GM12878 (cell line): ENCODE data around the gene PTGER4. TPM values are rescaled to one million over a fixed set of nuclear protein-coding genes. Genes with fewer than 3 reads are reported as not detected.

Source experiments
- ATAC-seq: fragments of 200-7000 bp; cut with Tn5 transposase; 3 replicates; pipeline ENCODE4 v1.9.1; 2020; ENCODE audit warnings: mild to moderate bottlenecking, moderate library complexity
- BruUV-seq: library from RNA; stranded (reverse); fragments of 400-500 nt; replicated peaks from 2 replicates; lab custom pipeline; 2021; lab: Mats Ljungman, UMichigan
- CTCF ChIA-PET: fragments of 300-600 bp; sonication (Branson Sonifier 250); formaldehyde crosslinking; extraction: SDS; loops from one replicate; lab custom pipeline; 2021; ENCODE audit warnings: inconsistent platforms; lab: Yijun Ruan, JAX
- POLR2A ChIA-PET: fragments of 350-600 bp; formaldehyde crosslinking; extraction: SDS; loops from one replicate; lab custom pipeline; 2021; ENCODE audit warnings: inconsistent platforms; lab: Charles Lee
- RAD21 ChIA-PET: fragments of 300-600 bp; sonication (Branson Sonifier 250); formaldehyde crosslinking; loops from one replicate; lab custom pipeline; 2023; ENCODE audit warnings: antibody characterized with exemption; ENCODE audit not compliant: unreplicated experiment; lab: Charles Lee
- SMC1A ChIA-PET: fragments of 300-600 bp; sonication (Branson Sonifier 250); formaldehyde crosslinking; loops from one replicate; lab custom pipeline; 2023; ENCODE audit not compliant: unreplicated experiment, uncharacterized antibody; lab: Charles Lee
- DNase-seq: peaks from one replicate; pipeline ENCODE4 v3.0.0-alpha.2; 2011; ENCODE audit warnings: low read depth, low spot score
- FAIRE-seq: peaks from 3 replicates; lab custom pipeline; 2011; peaks lifted over from hg19 to GRCh38; lab: Jason Lieb, UNC
- H2AFZ ChIP-seq: 2 replicates; pipeline ENCODE4 v1.6.0; 2011; ENCODE audit warnings: low read depth, low read length, control low read depth; ENCODE audit not compliant: control insufficient read depth
- H3K27ac ChIP-seq: 2 replicates; pipeline ENCODE4 v1.5.1; 2011; ENCODE audit warnings: control low read depth; ENCODE audit not compliant: control insufficient read depth, insufficient read depth
- H3K27me3 ChIP-seq, 2 experiments: replicated peaks in 1 of 2; 2 replicates each; pipeline versions ENCODE4 v1.6.0 to v1.6.1; 2011; ENCODE audit warnings: low read length in 1 of 2; ENCODE audit not compliant: control insufficient read depth in 2 of 2, insufficient read depth in 2 of 2
- H3K36me3 ChIP-seq, 2 experiments: 2 replicates each; pipeline ENCODE4 v1.5.1; 2011; ENCODE audit warnings: low read length in 1 of 2; ENCODE audit not compliant: control insufficient read depth in 2 of 2, insufficient read depth in 2 of 2
- H3K4me1 ChIP-seq: 2 replicates; pipeline ENCODE4 v1.6.1; 2011; ENCODE audit warnings: mild to moderate bottlenecking, low read length, moderate library complexity, mixed read lengths; ENCODE audit not compliant: control insufficient read depth, insufficient read depth
- H3K4me2 ChIP-seq: 2 replicates; pipeline ENCODE4 v1.6.0; 2011; ENCODE audit warnings: control low read depth; ENCODE audit not compliant: control insufficient read depth, insufficient read depth
- H3K4me3 ChIP-seq: fragments of 200-600 bp; sonication (generic); 2 replicates; pipeline ENCODE4 v1.5.1; 2016
- H3K79me2 ChIP-seq: 2 replicates; pipeline ENCODE4 v1.6.0; 2011; ENCODE audit warnings: low read length; ENCODE audit not compliant: control insufficient read depth, insufficient read depth
- H3K9ac ChIP-seq: 2 replicates; pipeline ENCODE4 v1.8.0; 2011; ENCODE audit warnings: low read length, control low read depth, mixed read lengths; ENCODE audit not compliant: control insufficient read depth, insufficient read depth
- H3K9me3 ChIP-seq: replicated peaks from 3 replicates; pipeline ENCODE4 v1.5.1; 2011; ENCODE audit warnings: mild to moderate bottlenecking, low read length; ENCODE audit not compliant: control insufficient read depth, insufficient read depth
- H4K20me1 ChIP-seq: 2 replicates; pipeline ENCODE4 v1.6.0; 2011; ENCODE audit not compliant: control insufficient read depth, insufficient read depth
- IKZF1 ChIP-seq: fragments of 450-650 bp; conservative IDR thresholded peaks from 2 replicates; pipeline ENCODE4 v1.6.1; 2017; ENCODE audit warnings: antibody characterized with exemption, mild to moderate bottlenecking
- SPI1 ChIP-seq: IDR thresholded peaks from 2 replicates; pipeline ENCODE4 v1.6.1; 2011; ENCODE audit warnings: low read depth, mild to moderate bottlenecking, low read length, moderate library complexity, borderline replicate concordance; ENCODE audit not compliant: insufficient read depth
- YY1 ChIP-seq: IDR thresholded peaks from 2 replicates; pipeline ENCODE4 v1.6.1; 2011; ENCODE audit warnings: low read depth, mild to moderate bottlenecking, low read length
- ZZZ3 ChIP-seq: IDR thresholded peaks from 2 replicates; pipeline ENCODE4 v1.6.1; 2011; ENCODE audit warnings: low read depth; ENCODE audit not compliant: control insufficient read depth, insufficient read length
- WGBS: methylation state at CpG from one replicate; pipeline ENCODE4 v1.1.6; 2016; ENCODE audit warnings: low lambda C conversion rate; ENCODE audit not compliant: insufficient replicate concordance, insufficient coverage; ENCODE audit errors: missing lambda C conversion rate; 5-methylcytosine and 5-hydroxymethylcytosine counted together
- in situ Hi-C: fragments of 300-500 bp; cut with MboI; formaldehyde crosslinking; loops from 9 replicates; pipeline ENCODE4 v1.14.3; 2018; ENCODE audit warnings: mixed read lengths
- intact Hi-C: fragments of 100-400 bp; cut with micrococcal nuclease; formaldehyde crosslinking; loops from one replicate; pipeline ENCODE4 v1.14.2; 2022; ENCODE audit not compliant: unreplicated experiment
- polyA plus RNA-seq, 11 experiments: library from polyadenylated mRNA; depleted of rRNA in 4 of 11; unstranded in 6 of 11; stranded (reverse) in 5 of 11; fragments of >200 nt; fragmentation: Nextera tagmentation in 4 of 11; fragmentation: Illumina TruSeq in 1 of 11; extraction: Ambion mirVana in 4 of 11; extraction: Trizol in 1 of 11; gene quantifications; 1 replicate in 1 of 11; 2 replicates in 10 of 11; pipeline versions ENCODE4 v1.2.1 to v1.2.3, GENCODE V29; 2011 to 2016; ENCODE audit warnings: inconsistent platforms in 2 of 11, missing spikeins in 2 of 11, low read depth in 1 of 11
- total RNA-seq, 4 experiments: library from RNA; depleted of rRNA in 3 of 4; stranded (reverse); fragments of >200 nt in 3 of 4; fragmentation: Illumina TruSeq in 1 of 4; extraction: Trizol in 1 of 4; gene quantifications; 2 replicates each; pipeline versions ENCODE4 v1.2.1 to v1.2.3, GENCODE V29; 2013 to 2021
- TF ChIP-seq, protein P1 (sequence below): fragments of 450-650 bp; IDR thresholded peaks from 2 replicates; pipeline ENCODE4 v1.6.1; 2018; ENCODE audit warnings: mild to moderate bottlenecking, low read depth, moderate library complexity; ENCODE audit not compliant: partially characterized antibody
- TF ChIP-seq, protein P2 (sequence below): IDR thresholded peaks from 2 replicates; pipeline ENCODE4 v1.6.1; 2012; ENCODE audit warnings: low read depth, low read length, improper control_type of control experiment
- TF ChIP-seq, protein P3 (sequence below): IDR thresholded peaks from 2 replicates; pipeline ENCODE4 v1.6.1; 2012; ENCODE audit warnings: low read depth, low read length, improper control_type of control experiment

PTGER4 gene
- total and polyA plus RNA-seq, 10 of the 15 experiments (the other 5 are each of a cell fraction or from before 2014, with no cell fraction given): 0.15 to 3.7 (median 0.62) TPM

DNA sequence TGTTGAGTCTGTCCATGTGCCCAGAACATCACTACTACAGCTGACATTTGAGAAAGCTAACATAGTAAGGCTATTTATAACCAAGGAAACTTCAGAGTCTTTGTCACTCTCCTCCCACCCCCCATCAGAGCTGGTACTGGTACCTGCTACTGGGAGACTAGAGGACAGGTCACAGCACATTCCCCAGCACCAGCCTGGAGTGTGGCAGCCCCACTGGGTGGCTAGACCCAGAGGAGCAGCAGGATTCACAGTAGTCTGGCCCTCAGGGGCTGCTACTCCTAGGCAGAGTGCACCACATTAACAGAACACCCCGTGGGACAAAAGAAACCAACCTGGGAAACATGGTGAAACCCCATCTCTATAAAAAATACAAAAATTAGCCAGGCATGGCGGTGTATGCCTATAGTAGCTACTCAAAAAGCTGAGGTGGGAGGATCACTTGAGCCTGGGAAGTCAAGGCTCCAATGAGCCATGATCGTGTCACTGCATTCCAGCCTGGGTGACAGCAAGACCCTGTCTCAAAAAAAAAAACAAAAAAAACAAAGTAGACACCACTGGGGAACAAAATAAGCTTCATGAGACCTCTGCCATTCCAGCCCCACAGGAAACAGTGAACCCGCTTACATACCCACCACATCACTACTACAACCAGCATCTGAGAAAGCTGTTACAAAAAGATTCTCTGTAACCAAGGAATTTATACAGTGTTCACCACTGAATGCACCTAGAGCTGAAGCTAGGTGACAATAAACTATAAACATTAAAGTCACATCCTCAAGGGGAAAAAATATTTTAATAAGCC is 26.3 kb upstream of the PTGER4 start:
- no peak overlapping the region for H2AFZ ChIP-seq
- WGBS: 23% methylated on average over 4 of the region's 4 CpGs

More for the DNA sequence above, 26.3 kb upstream of the PTGER4 start:
- Histone ChIP-seq H3K9ac (no peak overlapping the region), H3K4me3 (no peak overlapping the region), H3K4me1 (peaks cover 6% of the 10 kb centered on the region), H4K20me1 (no peaks in the 10 kb centered on the region), H3K27me3 (no peaks in the 10 kb centered on the region), H3K4me2 (no peak overlapping the region), H3K36me3 (no peaks in the 10 kb centered on the region), H3K9me3 (no peaks in the 10 kb centered on the region), H3K27ac (no peak overlapping the region), H3K79me2 (no peaks in the 10 kb centered on the region)
- in situ Hi-C loops: no loop called here
- SMC1A ChIA-PET: interaction anchor here (0.7 to 2.3 kb wide), 5 partner anchors 21 to 165 kb away, joined by 3 to 7 read pairs (median 4); no protein-coding TSS in a partner anchor
- intact Hi-C loops: no loop called here
- no TSS peak for BruUV-seq
- POLR2A ChIA-PET: no interaction called here
- no peak; the same call in 1 of the 3 replicates for ATAC-seq
- DNase-seq: no peak
- no peak for TF ChIP-seq ZZZ3
- no peak for TF ChIP-seq IKZF1
- TF ChIP-seq YY1: no peak
- TF ChIP-seq, protein P1, sequence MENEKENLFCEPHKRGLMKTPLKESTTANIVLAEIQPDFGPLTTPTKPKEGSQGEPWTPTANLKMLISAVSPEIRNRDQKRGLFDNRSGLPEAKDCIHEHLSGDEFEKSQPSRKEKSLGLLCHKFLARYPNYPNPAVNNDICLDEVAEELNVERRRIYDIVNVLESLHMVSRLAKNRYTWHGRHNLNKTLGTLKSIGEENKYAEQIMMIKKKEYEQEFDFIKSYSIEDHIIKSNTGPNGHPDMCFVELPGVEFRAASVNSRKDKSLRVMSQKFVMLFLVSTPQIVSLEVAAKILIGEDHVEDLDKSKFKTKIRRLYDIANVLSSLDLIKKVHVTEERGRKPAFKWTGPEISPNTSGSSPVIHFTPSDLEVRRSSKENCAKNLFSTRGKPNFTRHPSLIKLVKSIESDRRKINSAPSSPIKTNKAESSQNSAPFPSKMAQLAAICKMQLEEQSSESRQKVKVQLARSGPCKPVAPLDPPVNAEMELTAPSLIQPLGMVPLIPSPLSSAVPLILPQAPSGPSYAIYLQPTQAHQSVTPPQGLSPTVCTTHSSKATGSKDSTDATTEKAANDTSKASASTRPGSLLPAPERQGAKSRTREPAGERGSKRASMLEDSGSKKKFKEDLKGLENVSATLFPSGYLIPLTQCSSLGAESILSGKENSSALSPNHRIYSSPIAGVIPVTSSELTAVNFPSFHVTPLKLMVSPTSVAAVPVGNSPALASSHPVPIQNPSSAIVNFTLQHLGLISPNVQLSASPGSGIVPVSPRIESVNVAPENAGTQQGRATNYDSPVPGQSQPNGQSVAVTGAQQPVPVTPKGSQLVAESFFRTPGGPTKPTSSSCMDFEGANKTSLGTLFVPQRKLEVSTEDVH: no peak
- TF ChIP-seq, protein P2, sequence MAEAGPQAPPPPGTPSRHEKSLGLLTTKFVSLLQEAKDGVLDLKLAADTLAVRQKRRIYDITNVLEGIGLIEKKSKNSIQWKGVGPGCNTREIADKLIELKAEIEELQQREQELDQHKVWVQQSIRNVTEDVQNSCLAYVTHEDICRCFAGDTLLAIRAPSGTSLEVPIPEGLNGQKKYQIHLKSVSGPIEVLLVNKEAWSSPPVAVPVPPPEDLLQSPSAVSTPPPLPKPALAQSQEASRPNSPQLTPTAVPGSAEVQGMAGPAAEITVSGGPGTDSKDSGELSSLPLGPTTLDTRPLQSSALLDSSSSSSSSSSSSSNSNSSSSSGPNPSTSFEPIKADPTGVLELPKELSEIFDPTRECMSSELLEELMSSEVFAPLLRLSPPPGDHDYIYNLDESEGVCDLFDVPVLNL: no peak
- no peak for TF ChIP-seq SPI1
- TF ChIP-seq, protein P3, sequence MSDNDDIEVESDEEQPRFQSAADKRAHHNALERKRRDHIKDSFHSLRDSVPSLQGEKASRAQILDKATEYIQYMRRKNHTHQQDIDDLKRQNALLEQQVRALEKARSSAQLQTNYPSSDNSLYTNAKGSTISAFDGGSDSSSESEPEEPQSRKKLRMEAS: no peak
- CTCF ChIA-PET: no interaction called here
- FAIRE-seq: no peak
- RAD21 ChIA-PET: interaction anchor here (0.8 to 1.7 kb wide), 2 partner anchors 33 to 242 kb away, joined by 3 to 5 read pairs; no protein-coding TSS in a partner anchor
